ENCODE data around the gene MVK. TPM values are rescaled to one million over a fixed set of nuclear protein-coding genes. Genes with fewer than 3 reads are reported as not detected.

The MVK gene
- total RNA-seq, 3 donors from 2014 or later, result 8.8 to 18.4 (median 17.6) TPM

DNA sequence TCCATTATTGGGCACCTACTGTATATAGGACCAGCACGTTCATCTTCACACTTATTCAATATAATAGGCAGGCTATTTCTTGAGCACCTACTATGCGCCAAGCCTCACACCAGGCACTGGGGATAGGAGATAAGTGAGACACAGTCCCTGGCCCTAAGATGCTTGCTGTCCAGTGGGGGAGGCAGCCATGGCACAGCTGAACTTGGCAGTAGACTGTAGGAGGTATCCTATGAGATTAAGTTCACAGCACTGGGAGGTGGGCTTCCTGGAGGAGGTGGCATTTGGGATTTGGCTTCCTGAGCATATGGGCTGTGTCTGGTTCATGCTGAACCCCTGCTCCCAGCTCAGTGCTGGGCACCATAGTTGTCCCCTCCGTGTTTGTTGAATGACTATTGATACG lies 65.1 kb downstream of the MVK start:
- TF ChIP-seq, protein P1, sequence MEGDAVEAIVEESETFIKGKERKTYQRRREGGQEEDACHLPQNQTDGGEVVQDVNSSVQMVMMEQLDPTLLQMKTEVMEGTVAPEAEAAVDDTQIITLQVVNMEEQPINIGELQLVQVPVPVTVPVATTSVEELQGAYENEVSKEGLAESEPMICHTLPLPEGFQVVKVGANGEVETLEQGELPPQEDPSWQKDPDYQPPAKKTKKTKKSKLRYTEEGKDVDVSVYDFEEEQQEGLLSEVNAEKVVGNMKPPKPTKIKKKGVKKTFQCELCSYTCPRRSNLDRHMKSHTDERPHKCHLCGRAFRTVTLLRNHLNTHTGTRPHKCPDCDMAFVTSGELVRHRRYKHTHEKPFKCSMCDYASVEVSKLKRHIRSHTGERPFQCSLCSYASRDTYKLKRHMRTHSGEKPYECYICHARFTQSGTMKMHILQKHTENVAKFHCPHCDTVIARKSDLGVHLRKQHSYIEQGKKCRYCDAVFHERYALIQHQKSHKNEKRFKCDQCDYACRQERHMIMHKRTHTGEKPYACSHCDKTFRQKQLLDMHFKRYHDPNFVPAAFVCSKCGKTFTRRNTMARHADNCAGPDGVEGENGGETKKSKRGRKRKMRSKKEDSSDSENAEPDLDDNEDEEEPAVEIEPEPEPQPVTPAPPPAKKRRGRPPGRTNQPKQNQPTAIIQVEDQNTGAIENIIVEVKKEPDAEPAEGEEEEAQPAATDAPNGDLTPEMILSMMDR (IDR thresholded peaks at IDR 0.05), result no peak
- TF ChIP-seq POLR2AphosphoS5 (IDR thresholded peaks at IDR 0.05) (no peak), POLR2A (IDR thresholded peaks at IDR 0.05) (no peak)
- DNase-seq (ENCODE audit: low spot score in 2 of 2), result no peak
- H3K27me3 ChIP-seq, result no peaks in the 10 kb centered on the region
- H3K9me3 ChIP-seq, result no peaks in the 10 kb centered on the region
- H3K27ac ChIP-seq, result no peak overlapping the region
- H3K4me3 ChIP-seq, result no peak overlapping the region
- H3K4me1 ChIP-seq, result no peaks in the 10 kb centered on the region
- intact Hi-C loops (cut with DNase I; ENCODE audit: low total_unique reads), result no loop called here
- H3K36me3 ChIP-seq, result no peaks in the 10 kb centered on the region

DNA sequence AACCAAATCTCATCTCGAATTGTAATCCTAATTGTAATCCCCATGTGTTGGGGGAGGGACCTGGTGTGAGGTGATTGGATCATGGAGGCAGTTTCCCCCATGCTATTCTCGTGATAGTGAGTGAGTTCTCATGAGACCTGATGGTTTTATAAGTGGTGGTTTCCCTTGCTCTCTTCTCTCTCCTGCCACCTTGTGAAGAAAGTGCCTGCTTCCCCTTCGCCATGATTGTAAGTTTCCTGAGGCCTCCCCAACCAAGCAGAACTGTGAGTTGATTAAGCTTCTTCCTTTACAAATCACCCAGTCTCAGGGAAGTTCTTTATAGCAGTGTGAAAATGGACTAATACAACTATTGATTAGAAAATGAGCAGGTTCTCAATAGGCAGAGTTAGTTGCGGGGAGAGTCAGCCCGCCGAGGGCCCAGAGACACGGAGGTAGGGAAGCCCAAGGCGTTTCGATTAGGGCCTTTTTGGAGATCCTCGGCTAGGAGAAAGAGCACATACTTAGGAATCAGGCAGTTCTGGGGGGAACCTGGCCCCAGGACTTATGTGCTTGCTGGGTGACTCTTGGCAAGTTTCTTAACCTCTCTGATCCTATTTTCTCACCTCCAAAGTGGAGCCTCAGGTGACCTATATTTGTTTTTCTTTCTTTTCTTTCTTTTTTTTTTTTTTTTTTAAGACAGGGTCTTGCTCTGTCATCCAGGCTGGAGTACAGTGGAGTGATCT lies 65.7 kb downstream of the MVK start:
- no peaks in the 10 kb centered on the region for H3K9me3 ChIP-seq
- no peaks in the 10 kb centered on the region for H3K36me3 ChIP-seq
- H3K27me3 ChIP-seq, result no peaks in the 10 kb centered on the region
- intact Hi-C loops (cut with DNase I; ENCODE audit: low total_unique reads), result no loop called here
- H3K27ac ChIP-seq, result no peak overlapping the region
- no peaks in the 10 kb centered on the region for H3K4me1 ChIP-seq
- H3K4me3 ChIP-seq, result no peak overlapping the region
- DNase-seq (ENCODE audit: low spot score in 2 of 2), result no peak
- TF ChIP-seq POLR2A (IDR thresholded peaks at IDR 0.05) (no peak), POLR2AphosphoS5 (IDR thresholded peaks at IDR 0.05) (no peak)
- TF ChIP-seq, protein P1 (IDR thresholded peaks at IDR 0.05), result no peak

DNA sequence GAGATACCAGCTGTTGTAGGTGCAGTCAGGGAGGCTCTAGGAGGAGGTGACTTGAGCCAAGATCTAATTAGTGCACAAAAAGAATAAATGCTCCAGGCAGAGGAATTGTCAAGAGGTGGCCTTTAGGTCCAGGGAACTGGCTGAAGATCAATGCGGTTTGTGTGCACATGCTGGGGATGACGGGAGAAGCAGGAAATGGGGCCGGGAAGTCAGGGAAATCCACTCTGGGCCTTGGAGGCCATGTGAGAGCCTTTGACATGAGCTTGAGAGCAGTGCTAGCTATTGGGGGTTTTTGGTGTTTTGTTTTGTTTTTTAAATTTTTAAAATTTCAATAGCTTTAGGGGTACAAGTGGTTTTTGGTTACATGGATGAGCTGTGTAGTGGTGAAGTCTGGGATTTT lies 67.4 kb downstream of the MVK start:
- Histone ChIP-seq H3K27me3 (no peaks in the 10 kb centered on the region), H3K36me3 (no peaks in the 10 kb centered on the region), H3K4me1 (no peaks in the 10 kb centered on the region), H3K9me3 (no peaks in the 10 kb centered on the region), H3K27ac (no peak overlapping the region), H3K4me3 (no peak overlapping the region)
- TF ChIP-seq POLR2AphosphoS5 (IDR thresholded peaks at IDR 0.05) (no peak), POLR2A (IDR thresholded peaks at IDR 0.05) (no peak)
- TF ChIP-seq, protein P1 (IDR thresholded peaks at IDR 0.05), result no peak
- intact Hi-C loops (cut with DNase I; ENCODE audit: low total_unique reads), result no loop called here
- DNase-seq (ENCODE audit: low spot score in 2 of 2), result no peak

DNA sequence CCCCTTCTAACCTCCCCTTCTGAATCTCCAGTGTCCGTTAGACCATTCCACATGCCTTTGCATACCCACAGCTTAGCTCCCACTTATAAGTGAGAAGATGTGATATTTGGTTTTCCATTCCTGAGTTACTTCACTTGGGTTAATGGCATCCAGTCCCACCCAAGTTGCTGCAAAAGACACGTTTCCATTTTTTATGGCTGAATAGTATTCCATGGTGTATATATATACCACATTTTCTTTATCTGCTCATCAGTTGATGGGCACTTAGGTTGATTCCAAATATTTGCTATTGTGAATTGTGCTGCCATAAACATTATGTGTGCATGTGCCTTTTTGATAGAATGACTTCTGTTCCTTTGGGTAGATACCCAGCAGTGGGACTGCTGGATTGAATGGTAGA lies 67.8 kb downstream of the MVK start:
- no peaks in the 10 kb centered on the region for H3K4me1 ChIP-seq
- intact Hi-C loops (cut with DNase I; ENCODE audit: low total_unique reads), result no loop called here
- no peak for DNase-seq (ENCODE audit: low spot score in 2 of 2)
- TF ChIP-seq, protein P1 (IDR thresholded peaks at IDR 0.05), result no peak
- TF ChIP-seq POLR2A (IDR thresholded peaks at IDR 0.05) (no peak), POLR2AphosphoS5 (IDR thresholded peaks at IDR 0.05) (no peak)
- no peaks in the 10 kb centered on the region for H3K36me3 ChIP-seq
- H3K27ac ChIP-seq, result no peak overlapping the region
- no peaks in the 10 kb centered on the region for H3K9me3 ChIP-seq
- no peak overlapping the region for H3K4me3 ChIP-seq
- H3K27me3 ChIP-seq, result no peaks in the 10 kb centered on the region

DNA sequence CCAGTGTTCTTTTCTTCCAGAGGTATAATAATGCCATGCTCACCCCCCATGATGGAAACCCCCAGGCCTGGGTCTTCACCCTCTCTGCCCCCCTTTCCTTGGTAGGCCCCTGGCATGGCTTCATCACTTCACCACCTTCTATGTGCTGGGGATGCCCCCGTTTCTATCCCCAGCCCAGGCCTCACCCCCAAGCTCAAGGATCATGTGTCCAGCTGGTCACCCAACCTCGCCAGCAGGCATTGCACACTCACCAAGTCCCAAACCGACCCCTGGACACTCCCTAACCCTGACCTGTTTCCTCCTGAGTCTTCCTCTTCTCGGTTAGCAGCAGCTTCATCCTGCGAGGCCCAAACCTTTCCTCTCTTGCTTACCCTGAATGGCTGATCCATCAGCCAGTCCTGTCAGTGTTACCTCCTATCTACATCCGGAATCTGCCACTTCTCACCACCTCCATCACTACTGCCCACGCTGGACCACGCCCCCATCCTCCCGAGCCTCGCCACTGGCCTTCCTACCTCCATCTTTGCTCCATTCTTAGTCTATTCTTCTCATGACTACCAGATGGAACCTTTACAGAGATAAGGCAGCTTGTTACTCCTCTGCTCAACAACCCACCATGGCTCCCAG lies 69.0 kb downstream of the MVK start:
- no peaks in the 10 kb centered on the region for H3K9me3 ChIP-seq
- H3K4me3 ChIP-seq, result no peak overlapping the region
- TF ChIP-seq, protein P1 (IDR thresholded peaks at IDR 0.05), result no peak
- TF ChIP-seq POLR2A (IDR thresholded peaks at IDR 0.05) (no peak), POLR2AphosphoS5 (IDR thresholded peaks at IDR 0.05) (no peak)
- DNase-seq (ENCODE audit: low spot score in 2 of 2), result no peak
- H3K4me1 ChIP-seq, result no peaks in the 10 kb centered on the region
- H3K27me3 ChIP-seq, result peaks cover 0 to 4% of the 10 kb centered on the region in 2 donors
- intact Hi-C loops (cut with DNase I; ENCODE audit: low total_unique reads), result no loop called here
- H3K27ac ChIP-seq, result no peak overlapping the region
- no peaks in the 10 kb centered on the region for H3K36me3 ChIP-seq

Measured in breast epithelium (tissue), 4 donors.